HEK293 (cell line): Measurements from ENCODE around the gene NRSN2.

ENCODE experiments used
- CTCF ChIA-PET: fragments of 350-600 bp; formaldehyde crosslinking; extraction: SDS; loops from one replicate; lab custom pipeline; 2021; ENCODE audit warnings: antibody characterized with exemption; lab: Yijun Ruan, JAX
- POLR2A ChIA-PET: fragments of 300-600 bp; formaldehyde crosslinking; extraction: SDS; loops from one replicate; lab custom pipeline; 2020; ENCODE audit warnings: antibody characterized with exemption, inconsistent platforms; lab: Yijun Ruan, JAX
- H3K27ac ChIP-seq: fragments of 200-500 bp; sonication (Bioruptor generic); 2 replicates; pipeline ENCODE4 v1.5.1; 2014; ENCODE audit warnings: low read depth, low read length, control low read depth, inconsistent platforms; ENCODE audit errors: extremely low read depth
- H3K36me3 ChIP-seq, 2 experiments: fragments of 200-500 bp in 1 of 2; sonication (Bioruptor generic) in 1 of 2; 1 replicate in 1 of 2; 2 replicates in 1 of 2; pipeline ENCODE4 v1.5.1; 2014 to 2017; ENCODE audit warnings: inconsistent platforms in 2 of 2, low read length in 2 of 2; ENCODE audit not compliant: control insufficient read depth in 2 of 2, insufficient read depth in 1 of 2
- H3K4me1 ChIP-seq: fragments of 200-500 bp; sonication (Bioruptor generic); 2 replicates; pipeline ENCODE4 v1.5.1; 2014; ENCODE audit warnings: mild to moderate bottlenecking, low read length, inconsistent platforms; ENCODE audit not compliant: control insufficient read depth, insufficient read depth
- H3K4me3 ChIP-seq: 2 replicates; pipeline ENCODE4 v1.5.1; 2011; ENCODE audit warnings: low read depth, mild to moderate bottlenecking, control low read depth, low read length, moderate library complexity
- H3K9me3 ChIP-seq: fragments of 200-500 bp; sonication (Bioruptor generic); 2 replicates; pipeline ENCODE4 v1.5.1; 2014; ENCODE audit warnings: low read depth, low read length, inconsistent platforms; ENCODE audit not compliant: control insufficient read depth, insufficient read depth
- EGR2 ChIP-seq: fragments of 450-650 bp; formaldehyde crosslinking; IDR thresholded peaks from 2 replicates; pipeline ENCODE4 v1.5.1; 2016; ENCODE audit warnings: low read depth, missing biosample characterization, missing genetic modification characterization
- FEZF1 ChIP-seq: fragments of 450-650 bp; formaldehyde crosslinking; IDR thresholded peaks from 2 replicates; pipeline ENCODE4 v1.5.1; 2016; ENCODE audit warnings: missing biosample characterization, missing genetic modification characterization
- GLIS2 ChIP-seq: fragments of 450-650 bp; formaldehyde crosslinking; IDR thresholded peaks from 2 replicates; pipeline ENCODE4 v1.5.1; 2016; ENCODE audit warnings: missing biosample characterization, missing genetic modification characterization
- SALL2 ChIP-seq: fragments of 450-650 bp; formaldehyde crosslinking; IDR thresholded peaks from 2 replicates; pipeline ENCODE4 v1.5.0; 2017; ENCODE audit warnings: missing biosample characterization, mild to moderate bottlenecking, missing genetic modification characterization, borderline replicate concordance
- SCRT2 ChIP-seq: fragments of 450-650 bp; formaldehyde crosslinking; IDR thresholded peaks from 2 replicates; pipeline ENCODE4 v1.5.1; 2016; ENCODE audit warnings: missing biosample characterization, missing genetic modification characterization
- ZBTB21 ChIP-seq: fragments of 450-650 bp; formaldehyde crosslinking; IDR thresholded peaks from 2 replicates; pipeline ENCODE4 v1.5.1; 2017; ENCODE audit warnings: missing biosample characterization, missing genetic modification characterization
- ZFP37 ChIP-seq: fragments of 450-650 bp; formaldehyde crosslinking; IDR thresholded peaks from 2 replicates; pipeline ENCODE4 v1.5.1; 2016; ENCODE audit warnings: missing biosample characterization, missing genetic modification characterization
- ZNF2 ChIP-seq: fragments of 450-650 bp; formaldehyde crosslinking; IDR thresholded peaks from 2 replicates; pipeline ENCODE4 v1.5.1; 2016; ENCODE audit warnings: missing biosample characterization, missing genetic modification characterization
- ZNF223 ChIP-seq: fragments of 450-650 bp; formaldehyde crosslinking; IDR thresholded peaks from 2 replicates; pipeline ENCODE4 v1.5.1; 2016; ENCODE audit warnings: missing biosample characterization, missing genetic modification characterization
- ZNF391 ChIP-seq: fragments of 450-650 bp; formaldehyde crosslinking; IDR thresholded peaks from 2 replicates; pipeline ENCODE4 v1.5.1; 2016; ENCODE audit warnings: low read depth, missing biosample characterization, missing genetic modification characterization, borderline replicate concordance
- ZNF404 ChIP-seq: fragments of 450-650 bp; formaldehyde crosslinking; IDR thresholded peaks from 2 replicates; pipeline ENCODE4 v1.5.1; 2017; ENCODE audit warnings: missing biosample characterization, missing genetic modification characterization
- ZNF423 ChIP-seq: fragments of 450-650 bp; formaldehyde crosslinking; IDR thresholded peaks from 2 replicates; pipeline ENCODE4 v1.5.1; 2016; ENCODE audit warnings: missing biosample characterization, missing genetic modification characterization
- ZNF555 ChIP-seq: fragments of 450-650 bp; formaldehyde crosslinking; conservative IDR thresholded peaks from 2 replicates; pipeline ENCODE4 v1.5.1; 2017; ENCODE audit warnings: missing biosample characterization, mild to moderate bottlenecking, missing genetic modification characterization, inconsistent platforms
- ZNF571 ChIP-seq: fragments of 450-650 bp; formaldehyde crosslinking; IDR thresholded peaks from 2 replicates; pipeline ENCODE4 v1.5.0; 2017; ENCODE audit warnings: missing biosample characterization, missing genetic modification characterization
- ZNF600 ChIP-seq: fragments of 450-650 bp; formaldehyde crosslinking; IDR thresholded peaks from 2 replicates; pipeline ENCODE4 v1.5.1; 2016; ENCODE audit warnings: missing biosample characterization, missing genetic modification characterization
- ZNF654 ChIP-seq: fragments of 450-650 bp; formaldehyde crosslinking; IDR thresholded peaks from 2 replicates; pipeline ENCODE4 v1.5.1; 2016; ENCODE audit warnings: low read depth, missing biosample characterization, missing genetic modification characterization
- ZNF701 ChIP-seq: fragments of 450-650 bp; formaldehyde crosslinking; IDR thresholded peaks from 2 replicates; pipeline ENCODE4 v1.5.1; 2016; ENCODE audit warnings: missing biosample characterization, missing genetic modification characterization
- TF ChIP-seq, protein P1 (sequence below): fragments of 450-650 bp; formaldehyde crosslinking; IDR thresholded peaks from 2 replicates; pipeline ENCODE4 v1.5.1; 2016; ENCODE audit warnings: missing biosample characterization, missing genetic modification characterization
- TF ChIP-seq, protein P2 (sequence below): fragments of 450-650 bp; formaldehyde crosslinking; optimal IDR thresholded peaks from 2 replicates; pipeline ENCODE3; 2016; ENCODE audit warnings: missing biosample characterization, mild to moderate bottlenecking, missing genetic modification characterization

The NRSN2 gene

DNA sequence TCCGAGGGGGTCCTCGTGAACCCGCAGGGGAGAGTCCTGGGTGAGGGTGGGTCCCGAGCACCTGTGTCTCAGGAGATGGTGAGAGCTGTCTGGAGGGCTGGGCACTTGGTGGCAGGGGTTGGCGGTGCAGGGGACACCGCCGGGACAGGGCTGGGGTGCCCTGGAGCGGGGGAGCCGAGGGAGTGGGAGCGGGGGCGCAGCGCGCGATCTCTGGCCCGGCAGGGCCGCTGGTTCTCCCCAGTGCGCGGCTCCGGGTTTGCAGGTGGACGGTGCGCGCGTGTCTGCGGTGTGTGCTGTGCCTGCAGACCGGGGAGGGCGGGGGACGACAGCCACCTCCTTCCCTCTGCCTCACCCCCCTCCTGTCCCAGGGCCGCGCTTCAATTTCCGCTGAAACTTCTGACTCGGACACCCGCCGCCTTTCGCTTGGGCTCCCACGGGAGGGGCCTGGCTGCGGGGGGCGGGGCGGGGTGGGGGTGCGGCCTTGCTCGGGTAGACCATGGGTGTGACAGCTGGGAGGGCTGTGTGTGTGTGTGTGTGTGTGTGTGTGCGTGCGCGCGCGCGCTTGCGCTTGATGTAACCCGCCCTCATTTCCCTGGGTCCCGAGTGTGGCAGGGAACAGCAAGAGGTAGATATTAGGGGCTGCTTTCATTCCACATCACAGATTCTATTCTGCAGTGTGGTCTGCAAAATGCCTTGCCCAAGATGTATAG is 34.8 kb downstream of the NRSN2 start (continued):
- peak; percentile 77 for TF ChIP-seq ZNF600
- TF ChIP-seq ZNF2: no peak
- no peak for TF ChIP-seq EGR2 (tag by site-specific recombination)
- TF ChIP-seq ZNF654 (tag by site-specific recombination): no peak
- TF ChIP-seq ZNF404 (tag by site-specific recombination): no peak
- no peak for TF ChIP-seq ZNF701
- TF ChIP-seq ZNF391 (tag by site-specific recombination): no peak

DNA sequence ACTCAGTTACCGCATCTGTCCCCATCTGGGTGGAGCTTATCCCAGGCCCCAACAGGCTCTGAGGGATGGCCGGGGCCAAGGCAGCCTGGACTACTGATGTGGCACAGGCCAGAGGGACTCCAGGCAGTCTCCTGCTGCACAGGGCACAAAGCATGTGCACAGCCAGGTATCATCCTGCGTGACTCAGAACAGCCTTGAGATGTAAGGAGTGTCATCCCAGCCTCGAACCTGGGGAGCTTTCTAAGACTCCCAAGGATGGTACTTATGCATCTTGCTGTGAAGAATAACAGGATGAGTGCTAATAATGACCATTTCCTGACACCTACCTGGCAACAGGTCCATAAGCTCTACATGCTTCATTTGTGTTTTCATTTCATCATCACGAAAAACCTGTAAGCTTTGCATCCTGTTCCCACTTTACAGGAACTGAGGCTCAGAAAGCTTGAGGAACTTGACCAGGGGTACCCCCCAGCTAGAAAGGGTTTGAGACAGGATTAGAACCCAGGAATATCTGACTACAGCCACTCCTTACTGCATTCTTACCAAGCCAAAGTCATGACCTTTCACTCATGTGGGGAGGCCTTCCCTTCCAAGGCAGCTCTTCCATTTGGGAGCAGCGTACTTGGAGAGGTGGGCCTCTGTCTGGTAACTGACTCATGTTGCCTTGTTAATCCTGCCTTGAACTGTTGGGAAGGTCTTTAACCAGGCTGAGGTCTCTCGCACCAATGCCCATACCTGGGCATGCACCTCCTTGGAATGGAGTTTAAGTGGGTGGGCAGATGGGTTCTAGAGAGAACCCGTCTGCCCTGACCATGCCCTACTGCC is 35.6 kb downstream of the NRSN2 start:
- Histone ChIP-seq H3K4me1 (peaks cover 9% of the 10 kb centered on the region; the same call in 1 of the 2 replicates), H3K4me3 (peak overlapping the region; percentile 15), H3K9me3 (no peaks in the 10 kb centered on the region), H3K27ac (no peak overlapping the region), H3K36me3 (peaks cover 0 to under 1% of the 10 kb centered on the region in 2 experiments; a peak in 2 of 3 replicates)
- ChIA-PET POLR2A (interaction anchor here (0.8 to 1.6 kb wide), 10 partner anchors 8 to 162 kb away, joined by 3 to 13 read pairs (median 4); partner anchors contain the start of gene CSNK2A1), CTCF (interaction anchor here (0.6 to 3.1 kb wide), 6 partner anchors 16 to 105 kb away, joined by 3 to 14 read pairs (median 3); no protein-coding TSS in a partner anchor)
- TF ChIP-seq, protein P1, sequence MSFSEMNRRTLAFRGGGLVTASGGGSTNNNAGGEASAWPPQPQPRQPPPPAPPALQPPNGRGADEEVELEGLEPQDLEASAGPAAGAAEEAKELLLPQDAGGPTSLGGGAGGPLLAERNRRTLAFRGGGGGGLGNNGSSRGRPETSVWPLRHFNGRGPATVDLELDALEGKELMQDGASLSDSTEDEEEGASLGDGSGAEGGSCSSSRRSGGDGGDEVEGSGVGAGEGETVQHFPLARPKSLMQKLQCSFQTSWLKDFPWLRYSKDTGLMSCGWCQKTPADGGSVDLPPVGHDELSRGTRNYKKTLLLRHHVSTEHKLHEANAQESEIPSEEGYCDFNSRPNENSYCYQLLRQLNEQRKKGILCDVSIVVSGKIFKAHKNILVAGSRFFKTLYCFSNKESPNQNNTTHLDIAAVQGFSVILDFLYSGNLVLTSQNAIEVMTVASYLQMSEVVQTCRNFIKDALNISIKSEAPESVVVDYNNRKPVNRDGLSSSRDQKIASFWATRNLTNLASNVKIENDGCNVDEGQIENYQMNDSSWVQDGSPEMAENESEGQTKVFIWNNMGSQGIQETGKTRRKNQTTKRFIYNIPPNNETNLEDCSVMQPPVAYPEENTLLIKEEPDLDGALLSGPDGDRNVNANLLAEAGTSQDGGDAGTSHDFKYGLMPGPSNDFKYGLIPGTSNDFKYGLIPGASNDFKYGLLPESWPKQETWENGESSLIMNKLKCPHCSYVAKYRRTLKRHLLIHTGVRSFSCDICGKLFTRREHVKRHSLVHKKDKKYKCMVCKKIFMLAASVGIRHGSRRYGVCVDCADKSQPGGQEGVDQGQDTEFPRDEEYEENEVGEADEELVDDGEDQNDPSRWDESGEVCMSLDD (tag by site-specific recombination): no peak
- TF ChIP-seq, protein P2, sequence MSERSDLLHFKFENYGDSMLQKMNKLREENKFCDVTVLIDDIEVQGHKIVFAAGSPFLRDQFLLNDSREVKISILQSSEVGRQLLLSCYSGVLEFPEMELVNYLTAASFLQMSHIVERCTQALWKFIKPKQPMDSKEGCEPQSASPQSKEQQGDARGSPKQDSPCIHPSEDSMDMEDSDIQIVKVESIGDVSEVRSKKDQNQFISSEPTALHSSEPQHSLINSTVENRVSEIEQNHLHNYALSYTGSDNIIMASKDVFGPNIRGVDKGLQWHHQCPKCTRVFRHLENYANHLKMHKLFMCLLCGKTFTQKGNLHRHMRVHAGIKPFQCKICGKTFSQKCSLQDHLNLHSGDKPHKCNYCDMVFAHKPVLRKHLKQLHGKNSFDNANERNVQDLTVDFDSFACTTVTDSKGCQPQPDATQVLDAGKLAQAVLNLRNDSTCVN (tag by site-specific recombination): no peak
- no peak for TF ChIP-seq ZBTB21 (tag by site-specific recombination)
- no peak for TF ChIP-seq ZNF555
- TF ChIP-seq SCRT2 (tag by site-specific recombination): peak; percentile 94
- peak; percentile 5; the same call in 1 of the 2 replicates for TF ChIP-seq ZNF600

DNA sequence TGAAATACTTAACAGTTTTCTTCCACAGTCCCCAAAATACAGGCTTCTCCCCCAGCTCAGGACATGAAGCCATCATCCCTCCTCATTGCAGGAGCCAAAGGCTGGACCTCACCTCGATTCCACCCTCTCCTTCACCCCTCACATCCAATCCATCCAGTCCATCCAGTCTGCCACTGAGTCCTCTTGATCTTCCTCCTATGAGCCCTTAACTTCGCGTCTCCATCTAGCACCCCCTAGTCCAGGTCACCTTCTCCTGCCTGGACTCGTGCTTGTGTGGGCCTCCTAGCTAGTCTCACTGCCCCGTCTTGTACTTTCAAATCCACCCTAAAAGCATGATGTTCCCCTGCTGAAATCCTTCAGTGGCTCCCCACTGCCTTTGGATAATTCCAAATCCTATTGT is 37.0 kb downstream of the NRSN2 start:
- ChIA-PET POLR2A (interaction anchor here (1.2 kb wide), 1 partner anchor 12 kb away, joined by 4 read pairs; no protein-coding TSS in a partner anchor), CTCF (interaction anchor here (0.6 to 3.1 kb wide), 4 partner anchors 18 to 29 kb away, joined by 3 to 14 read pairs (median 5); no protein-coding TSS in a partner anchor)

More for the DNA sequence above, 37.0 kb downstream of the NRSN2 start:
- TF ChIP-seq GLIS2 (tag by site-specific recombination): 0 out of 2 replicates have a peak, but pooled peaks have one; percentile 20
- TF ChIP-seq FEZF1 (tag by site-specific recombination): no peak
- TF ChIP-seq ZNF223 (tag by site-specific recombination): no peak
- no peak for TF ChIP-seq ZNF423
- TF ChIP-seq ZFP37 (tag by site-specific recombination): no peak
- TF ChIP-seq ZNF571 (tag by site-specific recombination): no peak
- no peak for TF ChIP-seq SALL2 (tag by site-specific recombination)
- TF ChIP-seq SCRT2 (tag by site-specific recombination): no peak
- H3K9me3 ChIP-seq: no peaks in the 10 kb centered on the region
- H3K36me3 ChIP-seq: peaks cover 5 to 14% of the 10 kb centered on the region in 2 experiments; a peak in 2 of 3 replicates
- no peak overlapping the region for H3K4me3 ChIP-seq
- H3K27ac ChIP-seq: no peak overlapping the region
- peaks cover 3% of the 10 kb centered on the region; the same call in 1 of the 2 replicates for H3K4me1 ChIP-seq
